ENCODE measurements around the gene ECE1. TPM values are rescaled to one million over a fixed set of nuclear protein-coding genes. Genes with fewer than 3 reads are reported as not detected.
A peak's percentile ranks its signal among the peaks of the same experiment; 100 is the strongest.

ECE1 gene
- total RNA-seq, 1 donor, result 32.6 TPM

GRCh38 chr1:21332554-21333311 is 42.5 kb upstream of the ECE1 start:
- peaks cover 34% of the 10 kb centered on the region for H3K79me2 ChIP-seq (ENCODE audit: insufficient read depth, low read length)
- TF ChIP-seq CTCF (IDR thresholded peaks at IDR 0.05; ENCODE audit: extremely low read depth, low read depth, low read length), result no peak
- H3K4me2 ChIP-seq (ENCODE audit: insufficient read depth, low read length), result no peak overlapping the region
- H3K4me3 ChIP-seq (ENCODE audit: insufficient read depth, low read length), result no peak overlapping the region
- no peak overlapping the region for H3K27ac ChIP-seq (ENCODE audit: low read depth, low read length)
- H4K20me1 ChIP-seq (ENCODE audit: insufficient read depth, low read length), result no peaks in the 10 kb centered on the region
- no peaks in the 10 kb centered on the region for H3K27me3 ChIP-seq (ENCODE audit: insufficient read depth, low read length)
- no peaks in the 10 kb centered on the region for H3K36me3 ChIP-seq (ENCODE audit: insufficient read depth, low read length)
- no peaks in the 10 kb centered on the region for H3K9me3 ChIP-seq (ENCODE audit: low read depth, low read length)
- DNase-seq (ENCODE audit: insufficient read length, low spot score, missing footprints), result peak; percentile 73
- peaks cover 27% of the 10 kb centered on the region for H3K4me1 ChIP-seq (ENCODE audit: insufficient read depth, low read length)
- no peak overlapping the region for H2AFZ ChIP-seq (ENCODE audit: low read length)

GRCh38 chr1:21331752-21332478 is 41.7 kb upstream of the ECE1 start:
- peaks cover 19% of the 10 kb centered on the region for H3K4me1 ChIP-seq (ENCODE audit: insufficient read depth, low read length)
- peaks cover 35% of the 10 kb centered on the region for H3K79me2 ChIP-seq (ENCODE audit: insufficient read depth, low read length)
- no peaks in the 10 kb centered on the region for H3K9me3 ChIP-seq (ENCODE audit: low read depth, low read length)
- no peak overlapping the region for H3K4me2 ChIP-seq (ENCODE audit: insufficient read depth, low read length)
- no peaks in the 10 kb centered on the region for H3K36me3 ChIP-seq (ENCODE audit: insufficient read depth, low read length)
- peak; percentile 66 for DNase-seq (ENCODE audit: insufficient read length, low spot score, missing footprints)
- no peak overlapping the region for H3K27ac ChIP-seq (ENCODE audit: low read depth, low read length)
- H2AFZ ChIP-seq (ENCODE audit: low read length), result no peak overlapping the region
- no peak for TF ChIP-seq CTCF (IDR thresholded peaks at IDR 0.05; ENCODE audit: extremely low read depth, low read depth, low read length)
- no peaks in the 10 kb centered on the region for H4K20me1 ChIP-seq (ENCODE audit: insufficient read depth, low read length)
- no peaks in the 10 kb centered on the region for H3K27me3 ChIP-seq (ENCODE audit: insufficient read depth, low read length)
- H3K4me3 ChIP-seq (ENCODE audit: insufficient read depth, low read length), result no peak overlapping the region

GRCh38 chr1:21330544-21330943 is 40.3 kb upstream of the ECE1 start:
- Histone ChIP-seq H3K9me3 (ENCODE audit: low read depth, low read length) (no peaks in the 10 kb centered on the region), H3K4me1 (ENCODE audit: insufficient read depth, low read length) (peaks cover 22% of the 10 kb centered on the region), H3K4me2 (ENCODE audit: insufficient read depth, low read length) (no peak overlapping the region), H3K79me2 (ENCODE audit: insufficient read depth, low read length) (peaks cover 32% of the 10 kb centered on the region), H3K4me3 (ENCODE audit: insufficient read depth, low read length) (no peak overlapping the region), H3K36me3 (ENCODE audit: insufficient read depth, low read length) (no peaks in the 10 kb centered on the region), H4K20me1 (ENCODE audit: insufficient read depth, low read length) (no peaks in the 10 kb centered on the region), H3K27ac (ENCODE audit: low read depth, low read length) (no peak overlapping the region), H2AFZ (ENCODE audit: low read length) (no peak overlapping the region), H3K27me3 (ENCODE audit: insufficient read depth, low read length) (no peaks in the 10 kb centered on the region)
- TF ChIP-seq CTCF (IDR thresholded peaks at IDR 0.05; ENCODE audit: extremely low read depth, low read depth, low read length), result no peak
- DNase-seq (ENCODE audit: insufficient read length, low spot score, missing footprints), result peak; percentile 41

GRCh38 chr1:21329209-21329844 is 39.1 kb upstream of the ECE1 start:
- H3K36me3 ChIP-seq (ENCODE audit: insufficient read depth, low read length), result no peaks in the 10 kb centered on the region
- no peak overlapping the region for H3K27ac ChIP-seq (ENCODE audit: low read depth, low read length)
- no peak overlapping the region for H3K4me2 ChIP-seq (ENCODE audit: insufficient read depth, low read length)
- no peaks in the 10 kb centered on the region for H4K20me1 ChIP-seq (ENCODE audit: insufficient read depth, low read length)
- H3K79me2 ChIP-seq (ENCODE audit: insufficient read depth, low read length), result peaks cover 26% of the 10 kb centered on the region
- H2AFZ ChIP-seq (ENCODE audit: low read length), result no peak overlapping the region
- H3K27me3 ChIP-seq (ENCODE audit: insufficient read depth, low read length), result no peaks in the 10 kb centered on the region
- DNase-seq (ENCODE audit: insufficient read length, low spot score, missing footprints), result peak; percentile 39
- H3K4me1 ChIP-seq (ENCODE audit: insufficient read depth, low read length), result peaks cover 22% of the 10 kb centered on the region
- TF ChIP-seq CTCF (IDR thresholded peaks at IDR 0.05; ENCODE audit: extremely low read depth, low read depth, low read length), result no peak
- H3K4me3 ChIP-seq (ENCODE audit: insufficient read depth, low read length), result no peak overlapping the region
- no peaks in the 10 kb centered on the region for H3K9me3 ChIP-seq (ENCODE audit: low read depth, low read length)
